ENCODE results near the gene CHDH.
A peak's percentile ranks its signal among the peaks of the same experiment; 100 is the strongest.

Gene CHDH

GRCh38 chr3:53809764-53810400 is 36.3 kb downstream of the CHDH start:
- no peak overlapping the region for H3K4me3 ChIP-seq (ENCODE audit: low read depth, low read length)
- no peak for TF ChIP-seq CTCF (IDR thresholded peaks at IDR 0.05; ENCODE audit: insufficient read depth, low read depth, low read length, missing control alignments)
- no peak for DNase-seq (ENCODE audit: low read depth)

GRCh38 chr3:53809267-53809666 is 37.0 kb downstream of the CHDH start:
- TF ChIP-seq CTCF (IDR thresholded peaks at IDR 0.05; ENCODE audit: insufficient read depth, low read depth, low read length, missing control alignments) = no peak
- H3K4me3 ChIP-seq (ENCODE audit: low read depth, low read length) = no peak overlapping the region
- no peak for DNase-seq (ENCODE audit: low read depth)

GRCh38 chr3:53808496-53808895 is 37.7 kb downstream of the CHDH start:
- H3K4me3 ChIP-seq (ENCODE audit: low read depth, low read length) = no peak overlapping the region
- DNase-seq (ENCODE audit: low read depth) = no peak
- no peak for TF ChIP-seq CTCF (IDR thresholded peaks at IDR 0.05; ENCODE audit: insufficient read depth, low read depth, low read length, missing control alignments)

- TF ChIP-seq CTCF (IDR thresholded peaks at IDR 0.05; ENCODE audit: insufficient read depth, low read depth, low read length, missing control alignments) = no peak
- H3K4me3 ChIP-seq (ENCODE audit: low read depth, low read length) = no peak overlapping the region
- DNase-seq (ENCODE audit: low read depth) = no peak
These were observed 39.0 kb downstream of the CHDH start for GRCh38 chr3:53807117-53807810.

- TF ChIP-seq CTCF (IDR thresholded peaks at IDR 0.05; ENCODE audit: insufficient read depth, low read depth, low read length, missing control alignments) = no peak
- H3K4me3 ChIP-seq (ENCODE audit: low read depth, low read length) = no peak overlapping the region
- peak; percentile 27 for DNase-seq (ENCODE audit: low read depth)
These were observed 39.8 kb downstream of the CHDH start for GRCh38 chr3:53806182-53807116.

- H3K4me3 ChIP-seq (ENCODE audit: low read depth, low read length) = no peak overlapping the region
- DNase-seq (ENCODE audit: low read depth) = no peak
- TF ChIP-seq CTCF (IDR thresholded peaks at IDR 0.05; ENCODE audit: insufficient read depth, low read depth, low read length, missing control alignments) = no peak
These were observed 40.6 kb downstream of the CHDH start for GRCh38 chr3:53805463-53806159.

Data from GM12865 (cell line).